ENCODE measurements around the gene G6PC2.

Gene G6PC2

DNA sequence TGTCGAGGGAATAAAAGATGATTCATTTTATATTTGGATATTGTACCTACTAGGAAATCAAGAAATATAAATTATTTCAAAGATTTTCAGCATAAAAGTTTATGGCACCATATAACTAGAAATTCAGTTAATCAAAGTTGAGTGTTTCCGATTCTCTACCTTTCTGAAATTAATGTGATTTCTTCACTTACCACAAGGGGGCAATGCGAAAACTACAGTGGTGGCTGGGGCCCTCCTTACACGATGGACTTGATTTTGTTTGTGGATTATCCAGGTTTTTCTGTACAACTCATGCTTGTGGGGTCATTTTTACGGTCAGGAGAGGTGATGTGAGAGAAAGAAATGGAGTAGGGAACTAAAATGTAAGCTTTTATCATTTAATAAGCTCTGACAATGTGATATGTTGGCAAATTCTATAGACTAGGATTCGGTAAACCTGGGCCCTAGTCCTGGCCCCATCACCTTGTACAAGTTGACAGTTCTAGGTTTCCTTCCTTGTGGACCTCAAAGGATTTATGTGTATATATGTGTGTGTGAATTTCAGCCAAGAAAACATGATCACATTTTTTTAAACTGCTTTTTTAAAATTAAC is 47.6 kb downstream of the G6PC2 start:
- DNase-seq (ENCODE audit: low spot score): no peak

DNA sequence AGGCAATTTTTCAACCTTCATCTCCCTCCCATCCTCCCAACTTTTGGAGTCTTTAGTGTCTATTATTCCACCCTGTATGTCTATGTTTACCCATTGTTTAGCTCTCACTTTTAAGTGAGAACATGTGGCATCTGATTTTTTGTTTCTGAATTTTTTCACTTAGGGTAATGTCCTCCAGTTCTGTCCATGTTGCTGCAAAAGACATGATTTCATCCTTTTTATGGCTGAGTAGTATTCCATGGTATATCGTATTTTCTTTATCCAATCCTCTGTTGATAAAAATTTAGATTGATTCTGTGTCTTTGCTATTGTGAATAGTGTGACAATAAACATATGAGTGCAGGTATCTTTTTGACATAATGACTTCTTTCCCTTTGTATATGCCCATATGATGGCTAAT is 48.2 kb downstream of the G6PC2 start:
- DNase-seq (ENCODE audit: low spot score): no peak

DNA sequence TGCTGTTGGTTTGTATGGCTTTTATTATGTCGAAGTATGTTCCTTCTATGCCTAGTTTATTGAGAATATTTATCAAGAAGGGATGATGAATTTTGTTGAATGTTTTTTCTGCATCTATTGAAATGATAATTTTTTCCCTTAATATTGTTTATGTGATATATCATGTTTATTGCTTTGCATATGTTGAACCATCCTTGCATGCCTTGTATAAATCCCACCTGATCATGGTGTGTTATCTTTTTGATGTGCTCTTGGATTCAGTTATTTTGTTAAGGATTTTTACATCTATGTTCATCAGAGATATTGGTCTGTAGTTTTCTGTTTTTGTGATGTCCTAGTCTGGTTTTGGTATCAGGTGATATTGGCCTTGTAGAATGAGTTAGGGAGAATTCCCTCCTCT is 50.8 kb downstream of the G6PC2 start:
- no peak for DNase-seq (ENCODE audit: low spot score)

DNA sequence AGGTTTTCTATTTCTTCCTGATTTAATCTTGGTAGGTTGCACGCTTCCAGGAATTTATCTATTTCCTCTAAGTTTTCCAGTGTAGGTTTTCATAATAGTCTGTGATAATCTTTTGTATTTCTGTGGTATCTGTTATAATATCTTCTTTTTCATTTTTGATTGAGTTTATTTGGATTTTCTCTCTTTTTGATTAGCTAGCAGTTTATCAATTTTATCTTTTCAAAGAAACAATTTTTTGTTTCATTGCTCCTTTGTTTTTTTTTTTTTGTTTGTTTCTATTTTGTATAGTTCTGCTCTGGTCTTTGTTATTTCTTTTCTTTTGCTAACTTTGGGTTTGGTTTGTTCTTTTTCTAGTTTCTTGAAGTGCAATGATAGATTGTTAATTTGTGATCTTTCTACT is 51.3 kb downstream of the G6PC2 start:
- DNase-seq (ENCODE audit: low spot score): no peak

DNA sequence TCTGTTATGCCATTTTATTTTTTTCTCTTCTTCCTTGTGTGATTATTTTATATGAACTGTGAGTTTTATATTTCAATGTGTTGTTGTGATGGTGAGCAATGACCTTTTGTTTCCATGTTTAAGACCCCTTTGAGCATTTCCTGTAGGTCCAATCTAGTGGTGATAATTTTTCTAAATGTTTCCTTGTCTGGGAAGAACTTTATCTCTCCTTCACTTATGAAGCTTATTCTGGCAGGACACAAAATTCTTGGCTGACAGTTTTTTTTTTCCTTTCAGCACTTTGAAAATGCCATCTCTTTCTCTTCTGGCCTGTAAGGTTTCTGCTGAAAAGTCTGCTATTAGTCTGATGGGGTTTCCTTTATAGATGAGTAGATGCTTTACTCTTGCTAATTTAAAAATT is 53.2 kb downstream of the G6PC2 start:
- DNase-seq (ENCODE audit: low spot score): no peak

DNA sequence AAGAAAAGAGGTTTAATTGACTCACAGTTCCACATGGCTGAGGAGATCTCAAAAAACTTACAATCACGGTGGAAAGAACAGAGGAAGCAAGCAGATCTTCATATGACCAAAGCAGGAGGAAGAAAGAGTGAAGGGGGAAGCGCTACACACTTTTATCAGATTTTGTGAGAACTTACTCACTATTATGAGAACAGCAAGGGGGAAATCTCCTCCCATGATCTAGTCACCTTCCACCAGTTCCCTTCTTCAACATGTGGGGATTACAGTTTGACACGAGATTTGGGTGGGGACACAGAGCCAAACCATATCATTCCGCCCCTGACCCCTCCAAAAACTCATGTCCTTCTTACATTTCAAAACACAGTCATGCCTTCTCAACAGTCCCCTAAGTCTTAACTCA is 54.2 kb downstream of the G6PC2 start:
- no peak for DNase-seq (ENCODE audit: low spot score)

DNA sequence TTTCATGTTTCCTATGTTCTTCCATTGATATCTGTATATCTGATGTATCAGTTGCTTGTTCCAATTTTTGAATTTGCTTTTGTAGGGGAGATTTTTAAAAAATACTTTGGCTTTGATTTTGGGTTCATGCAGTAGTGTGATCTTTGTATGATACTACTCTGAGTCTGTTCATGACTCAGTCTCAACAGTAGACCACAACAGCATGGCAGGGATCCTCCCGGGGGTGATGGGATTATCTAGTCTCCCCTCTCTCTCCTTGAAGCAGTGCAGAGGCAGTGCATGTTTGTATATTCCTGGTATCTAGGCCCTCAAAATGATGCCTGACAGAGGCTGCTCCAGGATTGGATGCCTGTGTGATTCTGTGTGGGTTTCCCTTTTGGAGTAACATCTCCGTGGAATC is 55.3 kb downstream of the G6PC2 start:
- no peak for DNase-seq (ENCODE audit: low spot score)
